ENCODE measurements around the gene ARHGEF39. TPM values are rescaled to one million over a fixed set of nuclear protein-coding genes. Genes with fewer than 3 reads are reported as not detected.

Gene ARHGEF39
- 1.5 and 4.2 TPM in 2 replicates for total RNA-seq

GRCh38 chr9:35664531-35665470 lies at the start of gene ARHGEF39:
ARHGEF39 (minus strand) TSS chr9:35665195; CDS start chr9:35665169, 26 bp downstream.

GRCh38 chr9:35689542-35690293 lies 24.7 kb upstream of the ARHGEF39 start, which contains the start of gene TPM2:
TPM2 (minus strand) TSS chr9:35689925; CDS start chr9:35689817, 108 bp downstream.

GRCh38 chr9:35673132-35674024 lies 8.4 kb upstream of the ARHGEF39 start, which contains the start of gene CA9:
CA9 (plus strand) TSS chr9:35673928; CDS start chr9:35673960, 32 bp downstream.

GRCh38 chr9:35658137-35658967 lies 6.6 kb downstream of the ARHGEF39 start, which contains the start of gene CCDC107:
CCDC107 (plus strand) TSS chr9:35658292; CDS start chr9:35658380, 88 bp downstream.

GRCh38 chr9:35657546-35658136 lies 7.4 kb downstream of the ARHGEF39 start, which contains the start of gene RMRP:
RMRP (minus strand) TSS chr9:35658019.

GRCh38 chr9:35650341-35651158 lies 14.4 kb downstream of the ARHGEF39 start, which contains the start of gene SIT1:
SIT1 (minus strand) TSS chr9:35650931; CDS start chr9:35650853, 78 bp downstream.

GRCh38 chr9:35618325-35618727 lies 46.7 kb downstream of the ARHGEF39 start, which contains the start of gene CD72:
CD72 (minus strand) TSS chr9:35618413; CDS start chr9:35618303, 110 bp downstream.

Small RNA genes within 50 kb of the gene (small RNA-seq; reads per million reads assigned to genes)
- gene RMRP = not detected
- gene RN7SL22P = not detected

Other genes starting within 250 kb of the ARHGEF39 start
- 18.9 and 34.7 TPM in 2 replicates for gene RUSC2, start 175.1 kb downstream of the ARHGEF39 start, total RNA-seq
- gene TESK1, start 59.9 kb downstream of the ARHGEF39 start, total RNA-seq = 6.4 and 9.0 TPM in 2 replicates
- gene CD72, start 46.8 kb downstream of the ARHGEF39 start, total RNA-seq = not detected in 2 replicates
- gene SIT1, start 14.3 kb downstream of the ARHGEF39 start, total RNA-seq = not detected in 2 replicates
- 17,175 and 23,866 TPM in 2 replicates for gene RMRP, start 7.2 kb downstream of the ARHGEF39 start, total RNA-seq
- 6.7 and 7.0 TPM in 2 replicates for gene CCDC107, start 6.9 kb downstream of the ARHGEF39 start, total RNA-seq
- gene CA9, start 8.7 kb upstream of the ARHGEF39 start, total RNA-seq = 0.14 TPM in 1 of 2 replicates, not detected in the other
- gene TPM2, start 24.7 kb upstream of the ARHGEF39 start, total RNA-seq = 122 and 178 TPM in 2 replicates
- gene TLN1, start 67.0 kb upstream of the ARHGEF39 start, total RNA-seq = 359 and 362 TPM in 2 replicates
- gene CREB3, start 67.5 kb upstream of the ARHGEF39 start, total RNA-seq = 40.8 and 60.0 TPM in 2 replicates
- 107 and 117 TPM in 2 replicates for gene GBA2, start 84.0 kb upstream of the ARHGEF39 start, total RNA-seq
- 14.2 and 18.5 TPM in 2 replicates for gene RGP1, start 84.1 kb upstream of the ARHGEF39 start, total RNA-seq
- 6.0 and 10.2 TPM in 2 replicates for gene MSMP, start 89.1 kb upstream of the ARHGEF39 start, total RNA-seq
- 13.7 and 17.1 TPM in 2 replicates for gene NPR2, start 126.4 kb upstream of the ARHGEF39 start, total RNA-seq
- 0.13 and 0.22 TPM in 2 replicates for gene SPAG8, start 147.1 kb upstream of the ARHGEF39 start, total RNA-seq
- gene HINT2, start 149.8 kb upstream of the ARHGEF39 start, total RNA-seq = 13.9 and 15.2 TPM in 2 replicates
- not detected in 2 replicates for gene FAM221B, start 163.5 kb upstream of the ARHGEF39 start, total RNA-seq
- 0.53 and 0.65 TPM in 2 replicates for gene TMEM8B, start 164.0 kb upstream of the ARHGEF39 start, total RNA-seq
- not detected in 2 replicates for gene OR13J1, start 205.2 kb upstream of the ARHGEF39 start, total RNA-seq
- gene HRCT1, start 241.0 kb upstream of the ARHGEF39 start, total RNA-seq = 2.0 and 2.7 TPM in 2 replicates
- 10.6 and 17.7 TPM in 2 replicates for gene SPAAR, start 244.3 kb upstream of the ARHGEF39 start, total RNA-seq